Fibroblast of skin of left quadriceps (primary cell): ENCODE data around the gene SLC13A3.

Source experiments
- DNase-seq, 2 experiments: peaks; one replicate each; pipeline ENCODE4 v3.0.0-alpha.2; 2013; ENCODE audit warnings: low read depth in 2 of 2

The SLC13A3 gene

DNA sequence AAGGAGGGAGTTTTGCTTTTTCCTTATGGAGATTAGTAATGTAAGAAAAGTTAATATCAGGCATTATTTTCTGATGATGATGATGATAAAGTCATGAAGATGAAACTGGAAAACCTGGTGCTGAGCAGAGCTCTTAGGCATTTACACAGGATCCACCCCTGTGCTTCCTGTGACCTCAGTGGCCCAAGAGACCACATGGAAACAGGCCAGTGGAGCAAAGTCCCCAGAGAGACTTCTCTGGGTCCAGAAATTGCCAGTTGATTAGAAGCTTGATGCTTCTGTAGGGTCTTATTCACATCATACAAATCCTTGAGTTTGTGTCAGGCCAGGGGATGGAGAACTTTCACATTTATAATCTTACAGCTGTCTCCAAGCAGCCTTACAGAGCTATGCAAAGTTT lies 46.1 kb downstream of the SLC13A3 start:
- DNase-seq: no peak

DNA sequence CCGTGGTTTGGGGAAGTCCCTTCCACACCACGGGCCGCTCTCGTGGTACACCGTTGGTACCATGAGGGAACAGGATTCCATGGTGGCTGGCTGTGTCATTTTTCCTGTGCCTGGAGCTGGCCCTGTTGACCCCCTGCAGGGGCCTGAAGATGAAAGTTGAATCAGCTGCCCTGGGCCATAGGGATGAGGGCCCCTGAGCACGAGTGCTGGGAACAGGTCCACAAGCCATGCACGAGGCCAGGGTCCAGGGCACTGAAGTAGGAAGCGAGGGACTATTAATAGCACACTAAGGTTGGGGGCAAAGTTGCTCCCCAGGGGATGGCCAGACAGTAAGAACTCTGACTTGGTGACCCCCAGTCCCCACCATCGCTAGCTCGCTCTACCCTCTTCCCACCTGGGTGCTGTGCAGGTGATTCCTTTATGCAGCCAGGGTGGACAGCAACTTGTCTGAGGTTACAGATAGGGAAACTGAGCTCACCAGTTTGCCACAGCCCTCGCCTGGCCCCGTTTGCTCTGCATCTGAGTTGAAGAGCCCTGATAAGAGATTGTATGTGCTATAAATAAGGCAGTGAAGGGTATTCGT lies 46.6 kb downstream of the SLC13A3 start:
- DNase-seq: no peak

DNA sequence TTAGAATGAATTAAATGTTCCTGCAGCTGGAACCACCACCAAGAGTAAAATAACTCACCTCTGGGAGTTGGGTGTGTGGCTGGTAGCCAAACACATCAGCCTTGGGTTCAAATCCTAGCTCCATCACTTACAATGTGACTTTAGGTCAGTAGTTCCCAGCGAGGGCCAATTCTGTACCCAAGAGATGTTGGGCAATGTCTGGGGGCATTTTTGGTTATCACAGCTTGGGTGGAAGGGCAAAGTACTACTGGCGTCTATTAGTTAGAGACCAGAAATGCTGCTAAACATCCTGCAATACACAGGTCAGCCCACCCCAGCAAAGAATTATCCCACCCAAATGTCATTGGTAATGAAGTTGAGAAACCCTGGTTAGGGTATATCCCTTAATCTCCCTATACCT lies 48.8 kb downstream of the SLC13A3 start:
- no peak for DNase-seq

DNA sequence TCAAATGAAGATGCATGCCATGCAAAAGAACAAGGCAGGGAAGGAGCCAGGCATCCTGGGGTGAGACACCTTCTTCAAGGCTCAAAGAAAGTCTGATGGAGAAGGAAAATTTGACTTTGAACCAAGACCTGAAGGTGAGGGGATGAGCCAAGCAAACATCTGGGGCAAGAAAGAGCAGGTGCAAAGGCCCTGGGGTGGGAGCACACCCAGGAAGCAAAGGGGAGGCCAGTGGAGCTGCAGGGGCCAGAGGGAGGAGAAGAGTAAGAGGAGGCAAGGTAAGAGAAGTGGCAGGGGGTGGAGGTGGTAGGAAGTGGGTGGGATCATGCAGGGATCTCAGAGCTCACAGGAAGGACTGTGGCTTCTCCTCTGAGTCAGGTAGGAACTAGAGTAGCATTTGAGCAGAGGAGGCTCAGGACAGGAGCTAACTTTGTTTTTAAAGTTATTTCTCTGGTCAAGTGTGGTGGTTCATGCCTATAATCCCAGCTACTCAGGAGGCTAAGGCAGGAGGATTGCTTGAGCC lies 49.6 kb downstream of the SLC13A3 start:
- DNase-seq: no peak

DNA sequence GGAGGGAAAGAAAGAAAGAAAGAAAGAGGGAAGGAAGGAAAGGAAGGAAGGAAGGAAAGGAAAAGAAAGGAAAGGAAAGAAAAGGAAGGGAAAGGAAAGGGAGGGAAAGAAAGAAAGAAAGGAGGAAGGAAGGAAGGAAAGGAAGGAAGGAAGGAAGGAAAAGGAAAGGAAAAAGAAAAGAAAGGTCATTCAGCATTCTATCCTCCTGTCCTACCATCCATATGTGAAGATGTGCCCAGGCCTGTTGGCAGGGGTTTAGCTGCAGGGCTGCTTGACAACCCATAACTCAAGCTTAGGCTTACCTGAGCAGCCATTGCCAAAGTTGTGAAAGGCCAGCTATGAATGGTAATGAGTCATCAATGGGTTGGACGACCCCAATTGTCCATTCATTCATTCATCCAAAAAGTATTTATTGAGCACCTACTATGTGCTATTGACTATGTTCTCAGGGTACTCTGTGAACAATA lies 50.9 kb downstream of the SLC13A3 start:
- no peak for DNase-seq

DNA sequence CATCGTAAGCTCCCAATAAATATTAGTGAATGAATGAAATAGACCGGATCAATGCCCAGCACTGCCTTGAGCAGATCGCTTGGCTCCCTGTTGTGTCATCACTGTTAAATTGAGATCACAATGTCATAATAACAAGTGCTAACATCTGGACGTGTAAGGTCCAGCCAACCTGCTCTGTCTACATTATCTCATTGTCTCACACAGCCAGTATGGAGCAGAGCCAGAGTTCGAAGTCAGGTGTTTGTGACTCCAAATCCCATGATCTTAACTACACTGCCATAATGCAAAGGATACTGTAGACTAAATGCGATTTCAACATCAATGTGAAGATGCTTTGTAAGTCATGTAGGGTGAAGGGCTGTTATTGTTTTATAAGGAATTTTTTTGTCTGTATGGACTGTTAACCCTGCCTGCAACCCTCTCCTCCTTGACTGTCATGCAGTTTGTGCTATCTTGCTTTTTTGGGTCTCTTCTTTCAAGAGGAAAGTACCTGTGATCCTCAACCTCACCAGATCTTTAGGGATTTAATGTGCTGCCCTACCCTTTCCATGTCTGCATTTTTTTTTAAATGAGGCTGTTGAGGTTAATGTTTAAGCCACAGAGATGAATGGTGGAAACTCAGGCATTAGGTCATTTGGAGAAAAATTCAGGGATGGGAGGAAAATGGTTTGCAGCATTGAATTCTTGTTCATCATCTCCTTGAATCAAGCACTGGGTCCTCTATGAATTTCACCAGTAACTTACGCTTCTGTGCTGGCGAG lies 51.9 kb downstream of the SLC13A3 start:
- DNase-seq: no peak

DNA sequence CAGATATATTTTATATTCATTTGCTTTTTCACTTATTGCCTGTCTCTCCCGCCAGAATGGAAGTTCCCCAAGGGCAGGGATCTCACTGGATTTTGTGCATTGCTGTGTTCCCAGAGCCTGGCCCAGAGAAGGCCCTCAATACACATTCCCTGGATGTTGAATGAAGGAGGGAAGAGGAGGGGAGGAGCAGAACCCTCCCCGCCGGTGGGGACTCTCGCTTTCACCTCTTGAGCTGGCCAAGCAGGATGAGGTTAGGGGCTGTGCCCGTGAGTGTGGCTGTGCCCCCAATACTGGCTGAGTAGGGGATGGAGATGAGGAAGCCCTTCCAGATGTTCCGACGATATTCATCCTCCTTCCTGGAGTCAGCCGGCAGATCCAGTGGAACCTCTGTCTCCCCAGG lies 55.3 kb downstream of the SLC13A3 start:
- no peak for DNase-seq

DNA sequence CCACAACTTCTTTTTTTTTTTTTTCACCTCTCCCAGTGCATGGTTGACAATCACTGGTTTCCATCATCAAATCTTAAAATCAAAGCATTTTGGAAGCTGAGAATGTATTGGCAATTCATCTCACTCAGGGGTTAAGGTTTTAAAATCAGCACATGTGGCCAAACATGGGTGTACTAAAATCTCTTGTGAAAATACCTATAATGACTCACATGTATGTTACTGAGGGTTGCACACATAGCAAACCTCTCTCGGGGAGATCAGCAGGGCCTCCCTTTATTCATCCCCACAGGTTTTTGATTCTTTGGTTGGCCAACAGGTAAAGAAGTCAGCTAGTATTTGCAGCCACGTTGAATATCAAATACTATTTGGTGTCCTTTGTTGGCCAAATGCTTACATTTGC lies 56.5 kb downstream of the SLC13A3 start:
- no peak for DNase-seq

DNA sequence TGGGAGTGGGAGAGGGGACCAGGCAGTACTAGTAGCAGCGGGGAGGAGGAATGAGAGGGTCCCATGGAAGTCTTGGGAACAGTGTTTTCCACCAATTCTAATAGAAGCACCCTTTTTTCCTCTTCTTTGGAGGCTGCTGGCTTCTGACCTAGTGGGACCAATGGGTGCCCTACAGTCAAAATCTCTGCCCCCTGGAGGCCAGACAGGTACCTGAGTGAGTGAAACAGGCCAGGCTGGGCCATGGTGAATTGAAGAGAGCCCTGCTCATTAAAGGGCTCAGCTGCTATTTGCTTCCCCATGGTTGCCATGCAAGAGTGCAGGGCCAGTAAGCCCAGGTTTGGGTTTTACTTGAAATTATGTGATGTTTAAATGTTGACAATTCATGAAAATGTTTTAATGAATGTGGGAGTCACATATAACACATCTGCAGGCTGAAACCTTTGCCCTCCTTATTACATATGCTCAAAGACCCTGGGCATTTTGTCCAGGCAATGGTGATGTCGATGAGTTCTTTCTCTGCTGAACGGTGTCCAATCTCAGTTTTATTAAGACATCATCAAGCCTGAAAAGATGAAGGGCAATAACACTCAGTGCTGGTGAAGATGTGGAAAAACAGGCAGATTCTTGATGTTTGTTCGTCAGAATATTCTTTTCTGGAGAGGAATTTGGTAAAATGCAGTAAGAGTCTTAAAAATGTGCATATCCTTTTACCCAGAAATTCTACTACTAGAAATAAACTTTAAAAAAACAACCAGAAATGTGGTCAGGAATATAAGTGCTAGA lies 58.5 kb downstream of the SLC13A3 start:
- no peak for DNase-seq

DNA sequence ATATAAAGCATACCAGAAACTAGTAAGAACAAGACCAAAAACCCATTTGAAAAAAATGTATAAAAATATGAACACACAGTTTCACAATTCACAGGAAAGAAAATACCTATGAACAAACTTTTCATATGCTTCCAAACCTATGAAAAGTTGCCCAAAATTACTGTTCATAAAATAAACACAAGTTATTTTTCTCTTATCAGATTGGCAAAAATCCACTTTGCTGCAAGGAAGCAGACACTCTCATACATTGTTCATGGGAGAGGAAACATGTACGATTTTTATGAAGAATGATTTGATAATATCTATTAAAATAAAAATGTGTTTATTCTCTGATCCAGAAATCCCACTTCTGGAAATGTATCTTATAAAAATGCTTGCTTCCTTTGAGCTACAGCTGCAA lies 60.8 kb downstream of the SLC13A3 start:
- DNase-seq: no peak

DNA sequence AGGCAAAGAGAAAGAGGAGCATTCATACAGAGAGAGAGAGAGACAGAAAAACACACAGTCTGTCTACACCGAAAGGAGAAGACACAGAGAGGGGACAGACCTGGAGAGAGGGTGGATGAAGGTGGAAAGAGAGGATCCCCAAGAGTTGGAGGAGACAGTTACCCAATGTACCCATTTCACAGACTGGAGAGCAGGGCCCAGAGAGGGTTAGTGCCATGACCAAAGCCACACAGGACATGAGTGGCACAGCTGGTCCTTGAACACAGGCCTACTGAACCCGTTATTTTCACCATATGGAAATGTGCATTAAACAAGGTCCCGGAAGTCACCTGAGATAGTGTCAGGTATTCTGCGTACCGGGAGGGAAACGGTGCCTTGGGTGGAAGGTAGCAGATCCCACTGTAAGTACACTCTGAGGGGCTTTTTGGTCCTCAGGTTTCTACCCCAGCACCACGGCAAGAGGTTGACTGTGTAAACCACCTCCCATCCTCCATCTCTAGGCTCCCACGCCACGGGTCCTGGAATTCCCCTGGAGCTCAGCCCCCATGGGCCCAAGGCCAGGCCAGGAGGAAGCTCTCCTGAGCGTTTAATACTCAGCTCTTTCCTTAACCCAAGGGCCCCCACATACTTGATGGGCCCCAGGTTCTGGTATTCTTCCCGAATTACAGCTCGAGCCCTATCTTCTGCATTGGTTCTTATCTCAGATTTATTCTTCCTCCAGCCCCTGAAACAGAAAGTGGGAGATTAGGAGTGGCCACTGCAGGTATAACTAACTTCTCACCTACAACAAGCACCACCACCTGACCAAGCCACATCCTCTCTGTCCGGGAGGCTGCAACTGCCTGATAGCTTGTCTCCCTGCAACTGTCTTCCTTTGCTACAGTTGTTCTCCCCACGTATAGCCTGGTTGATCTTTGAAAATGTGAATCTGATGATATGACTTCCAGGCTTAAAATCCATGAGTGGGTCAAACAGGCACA lies 62.4 kb downstream of the SLC13A3 start:
- DNase-seq: no peak

DNA sequence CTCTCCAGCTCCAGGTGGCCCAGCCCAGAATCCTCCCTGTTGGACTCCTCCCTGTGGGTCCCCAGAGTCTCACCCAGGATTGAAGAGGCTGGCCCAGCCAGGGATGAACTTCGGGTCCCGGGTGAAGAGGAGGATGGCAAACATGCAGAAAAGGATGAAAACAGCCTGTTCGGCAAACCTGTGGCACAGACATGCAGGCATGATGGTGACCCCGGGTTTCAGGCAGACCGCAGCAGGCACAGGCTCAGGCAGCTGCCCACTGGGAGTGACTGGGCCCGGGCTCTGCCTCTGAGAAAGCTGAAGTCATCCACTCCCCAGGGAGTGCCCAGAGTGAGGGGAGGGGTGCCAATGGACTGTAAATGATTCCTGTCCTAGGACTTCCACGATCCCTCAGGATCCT lies 63.3 kb downstream of the SLC13A3 start:
- DNase-seq: no peak

DNA sequence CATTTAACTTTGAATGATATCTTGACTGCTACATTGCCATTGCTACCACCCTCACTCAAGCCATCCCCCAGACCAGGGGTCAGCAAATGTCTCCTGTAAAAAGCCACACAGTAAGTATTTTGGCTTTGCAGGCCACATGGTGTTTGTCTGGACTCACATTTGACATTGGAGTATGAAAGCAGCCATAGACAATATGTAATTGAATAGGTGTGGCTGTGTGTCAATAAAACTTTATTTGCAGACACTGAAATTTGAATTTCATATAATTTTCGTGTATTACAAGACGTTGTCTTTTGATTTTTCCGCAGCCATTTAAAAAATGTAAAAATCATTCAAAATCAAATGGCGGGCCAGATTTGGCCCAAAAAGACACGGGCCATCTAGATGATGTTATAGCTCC lies 64.5 kb downstream of the SLC13A3 start:
- DNase-seq: no peak

DNA sequence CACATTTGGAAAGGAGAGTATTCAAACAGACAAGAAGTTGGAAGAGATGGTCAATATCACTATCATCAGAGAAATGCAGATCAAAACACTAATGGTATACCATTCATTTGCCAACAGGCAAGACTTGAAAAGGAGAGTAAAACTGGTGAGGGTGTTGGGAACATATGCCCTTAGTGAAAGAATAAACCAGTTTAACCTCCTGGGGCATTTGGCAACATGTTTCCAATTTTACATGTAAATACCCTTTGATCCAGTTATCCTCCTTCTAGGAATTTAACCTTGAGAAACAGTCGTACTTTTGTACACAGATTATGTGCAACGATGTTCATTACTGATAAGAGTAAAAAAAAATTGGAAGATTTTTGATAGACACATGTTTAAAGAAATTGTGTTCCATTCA lies 66.8 kb downstream of the SLC13A3 start:
- DNase-seq: no peak

DNA sequence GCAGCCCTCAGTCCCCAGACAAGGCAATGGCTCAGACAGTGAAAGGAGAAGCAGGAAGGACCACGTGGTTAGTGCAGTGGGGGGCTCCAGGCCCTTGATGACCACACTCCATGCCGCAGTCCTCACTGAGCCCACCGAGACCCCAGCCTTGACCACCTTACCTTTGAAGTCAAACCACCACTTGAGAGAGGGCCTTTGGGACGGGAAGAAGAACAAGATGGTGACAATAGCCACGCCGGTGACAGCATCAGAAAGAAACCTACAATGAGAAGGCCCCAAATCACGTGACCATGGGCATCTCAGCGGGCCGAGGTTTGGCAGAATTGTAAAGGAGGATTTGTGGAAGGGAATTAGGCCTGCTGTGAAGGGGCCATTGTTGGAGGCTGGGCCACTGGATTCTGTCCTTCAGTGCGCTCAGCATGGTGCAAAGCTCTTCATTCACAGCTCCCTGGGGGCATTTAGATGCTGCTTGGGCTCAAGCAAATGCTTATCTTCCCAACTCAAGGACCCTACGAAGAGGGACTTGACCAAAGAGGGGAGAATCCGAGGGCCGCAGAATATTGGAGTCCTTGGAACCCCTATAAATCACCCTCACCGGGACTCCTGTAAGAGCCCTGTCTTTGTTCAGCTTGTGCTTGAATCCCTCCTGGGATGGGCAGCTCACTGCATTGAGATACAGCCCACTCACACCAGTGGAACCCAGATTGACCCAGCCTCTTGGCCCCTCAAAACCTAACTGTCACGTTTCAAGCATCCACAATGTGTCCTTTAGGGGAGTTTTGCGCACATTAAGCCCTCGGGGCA lies 67.6 kb downstream of the SLC13A3 start:
- DNase-seq: no peak

DNA sequence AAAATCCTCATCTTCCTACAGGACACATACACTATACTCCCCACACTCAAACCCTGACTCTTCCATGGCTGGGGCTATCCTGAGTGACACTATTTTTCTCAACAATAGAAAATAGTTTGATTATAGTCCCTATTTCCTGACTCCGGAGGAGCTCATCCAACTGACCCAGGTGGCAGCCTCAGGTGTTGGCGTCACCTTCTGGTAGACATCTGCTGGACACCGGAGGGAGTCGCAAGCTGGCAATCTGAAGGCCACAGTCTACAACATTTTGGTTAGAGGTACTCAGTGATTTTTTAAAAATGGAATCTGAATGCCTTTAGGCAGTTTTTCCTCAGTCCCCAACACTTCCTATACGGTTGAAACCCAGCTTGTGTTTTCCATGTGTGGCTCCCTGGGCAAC lies 68.6 kb downstream of the SLC13A3 start:
- DNase-seq: no peak

DNA sequence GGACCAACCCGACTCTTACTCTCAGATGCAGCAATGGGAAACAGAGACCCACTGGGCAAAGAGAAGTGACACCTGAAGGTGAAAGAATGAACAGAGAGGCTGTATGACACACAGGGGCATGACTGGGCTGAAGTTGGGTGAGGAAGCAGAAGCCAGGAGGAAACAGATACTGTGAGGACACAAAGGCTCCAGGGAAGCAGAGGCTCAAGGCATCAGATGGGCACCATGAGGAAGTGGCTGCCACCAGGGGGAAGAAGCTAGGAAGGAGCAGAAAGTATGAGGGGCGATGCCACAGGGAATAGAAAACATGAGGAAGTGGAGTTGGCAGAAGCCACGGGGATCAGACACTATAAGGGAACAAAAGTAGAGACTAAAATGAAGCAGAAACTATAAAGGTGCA lies 69.9 kb downstream of the SLC13A3 start:
- DNase-seq: no peak

DNA sequence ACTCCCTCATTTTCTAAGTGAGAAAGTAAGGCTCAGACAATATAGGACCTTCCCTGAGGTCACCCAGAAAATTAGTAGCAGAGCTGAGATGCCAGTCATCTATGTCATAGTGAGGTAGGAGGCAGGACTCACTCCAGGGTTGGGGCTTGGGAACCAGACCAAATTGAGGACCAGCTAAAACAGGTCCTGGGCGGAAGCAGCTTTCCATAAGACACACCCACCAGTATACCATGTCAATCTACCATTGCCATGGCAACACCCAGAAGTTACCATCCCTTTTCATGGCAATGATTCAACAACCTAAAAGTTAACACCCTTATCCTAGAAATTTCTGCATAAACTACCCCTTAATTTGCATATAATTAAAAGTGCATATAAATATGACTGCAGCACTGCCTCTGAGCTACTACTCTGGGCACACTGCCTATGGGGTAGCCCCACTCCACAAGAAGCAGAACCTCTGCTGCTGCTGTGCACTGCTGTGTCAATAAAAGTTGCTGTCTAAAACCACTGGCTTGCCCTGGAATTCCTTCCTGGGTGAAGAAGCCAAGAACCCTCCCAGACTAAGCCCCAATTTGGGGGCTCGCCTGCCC lies 70.5 kb downstream of the SLC13A3 start:
- DNase-seq: no peak

DNA sequence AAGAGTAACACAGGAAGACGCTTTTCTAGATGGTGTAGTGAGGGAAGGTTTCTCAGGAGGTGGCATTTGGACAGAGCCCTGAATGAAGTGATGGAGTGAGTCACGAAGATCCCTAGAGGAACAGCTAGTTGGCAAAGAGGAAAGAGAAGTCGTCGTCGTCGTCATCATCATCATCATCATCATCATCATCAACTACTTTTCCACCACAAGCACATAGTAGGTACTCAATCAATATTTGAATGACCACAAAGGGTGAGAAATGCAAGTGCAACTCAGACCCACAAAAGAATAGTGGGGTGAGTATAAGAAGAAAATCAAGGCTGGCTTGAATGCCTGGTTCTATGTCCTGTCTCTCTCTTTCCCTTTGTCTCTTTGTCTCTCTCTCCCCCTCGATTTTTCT lies 72.5 kb downstream of the SLC13A3 start:
- no peak for DNase-seq

DNA sequence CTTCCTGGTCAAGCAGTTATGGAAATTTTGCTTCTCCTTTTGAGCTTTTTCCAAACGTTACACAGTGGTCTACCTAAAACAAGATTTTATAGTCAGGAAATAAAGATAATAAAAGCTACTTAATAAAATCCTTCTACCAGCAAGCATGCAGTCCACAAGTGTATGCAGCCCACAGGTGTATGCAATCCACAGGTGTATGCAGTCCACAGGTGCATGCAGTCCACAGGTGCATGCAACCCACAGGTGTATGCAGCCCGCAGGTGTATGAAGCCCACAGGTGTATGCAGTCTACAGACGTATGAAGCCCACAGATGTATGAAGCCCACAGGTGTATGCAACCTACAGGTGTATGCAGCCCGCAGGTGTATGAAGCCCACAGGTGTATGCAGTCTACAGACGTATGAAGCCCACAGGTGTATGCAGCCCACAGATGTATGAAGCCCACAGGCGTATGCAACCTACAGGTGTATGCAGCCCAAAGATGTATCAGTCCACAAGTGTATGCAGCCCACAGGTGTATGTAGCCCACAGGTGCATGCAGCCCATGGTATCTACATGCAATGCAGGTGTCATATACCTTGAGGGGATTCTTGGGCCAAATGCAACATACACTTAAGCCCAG lies 74.4 kb downstream of the SLC13A3 start:
- no peak for DNase-seq
